Endodermal cell (in vitro differentiated cells): ENCODE results near the gene SCN3B. TPM values are rescaled to one million over a fixed set of nuclear protein-coding genes. Genes with fewer than 3 reads are reported as not detected.

Source experiments
- DNase-seq: peaks from one replicate; pipeline ENCODE4 v3.0.0-alpha.2; 2017
- H3K27ac ChIP-seq: 2 replicates; pipeline ENCODE4 v1.5.1; 2013; ENCODE audit warnings: mild to moderate bottlenecking, low read depth, low read length, moderate library complexity
- H3K27me3 ChIP-seq: 2 replicates; pipeline ENCODE4 v1.6.1; 2013; ENCODE audit warnings: mild to moderate bottlenecking, low read length, moderate library complexity; ENCODE audit not compliant: insufficient read depth, control insufficient read depth, poor library complexity, severe bottlenecking
- H3K36me3 ChIP-seq: 2 replicates; pipeline ENCODE4 v1.7.0; 2013; ENCODE audit warnings: mild to moderate bottlenecking, low read length, moderate library complexity; ENCODE audit not compliant: control insufficient read depth, insufficient read depth
- H3K4me1 ChIP-seq: one replicate; pipeline ENCODE4 v1.7.0; 2013; ENCODE audit warnings: low read length; ENCODE audit not compliant: control insufficient read depth, insufficient read depth
- H3K4me3 ChIP-seq: 2 replicates; pipeline ENCODE4 v1.5.1; 2013; ENCODE audit warnings: mild to moderate bottlenecking, low read length, moderate library complexity
- H3K9ac ChIP-seq: 2 replicates; pipeline ENCODE4 v1.6.1; 2013; ENCODE audit warnings: mild to moderate bottlenecking, low read length, moderate library complexity; ENCODE audit not compliant: poor library complexity, severe bottlenecking; ENCODE audit errors: extremely low read depth
- H3K9me3 ChIP-seq: 2 replicates; pipeline ENCODE4 v1.6.1; 2013; ENCODE audit warnings: mild to moderate bottlenecking, low read length, moderate library complexity; ENCODE audit not compliant: control insufficient read depth
- H3K27ac Mint-ChIP-seq: 2 replicates; pipeline ENCODE4 v1.8.0; 2020; ENCODE audit warnings: mixed read lengths
- H3K27me3 Mint-ChIP-seq: 2 replicates; pipeline ENCODE4 v1.8.0; 2021; ENCODE audit warnings: mild to moderate bottlenecking, mixed read lengths; ENCODE audit not compliant: insufficient read depth
- H3K36me3 Mint-ChIP-seq: 2 replicates; pipeline ENCODE4 v1.8.0; 2020; ENCODE audit warnings: low read depth, mixed read lengths
- H3K4me1 Mint-ChIP-seq: 2 replicates; pipeline ENCODE4 v1.8.0; 2020; ENCODE audit warnings: mixed read lengths
- H3K4me3 Mint-ChIP-seq: 2 replicates; pipeline ENCODE4 v1.8.0; 2020; ENCODE audit warnings: mild to moderate bottlenecking, moderate library complexity, mixed read lengths
- H3K9me3 Mint-ChIP-seq: 2 replicates; pipeline ENCODE4 v1.8.0; 2020; ENCODE audit warnings: mild to moderate bottlenecking, mixed read lengths
- WGBS, 2 experiments: methylation state at CpG; one replicate each; pipeline versions ENCODE4 v1.1.5 to v1.1.7; 2013; ENCODE audit warnings: missing lambda C conversion rate in 2 of 2, mixed read lengths in 1 of 2; ENCODE audit not compliant: insufficient coverage in 1 of 2, insufficient read length in 1 of 2; 5-methylcytosine and 5-hydroxymethylcytosine counted together
- total RNA-seq, 2 donors: library from RNA; stranded (reverse); fragmentation: NEBNext Ultra II Directional in 1 of 2; extraction: Animal tissue kit (Norgen Biotek cat#: 25700) in 1 of 2; gene quantifications; 2 replicates in 1 of 2; 3 replicates in 1 of 2; pipeline ENCODE4 v1.2.1, GENCODE V29; 2021
- TF ChIP-seq, protein P1 (sequence below): fragments of 200-600 bp; sonication (generic); conservative IDR thresholded peaks from 2 replicates; pipeline ENCODE4 v1.5.0; 2021; ENCODE audit warnings: antibody characterized with exemption, mild to moderate bottlenecking

The SCN3B gene
- total RNA-seq, 2 donors from 2014 or later = 0.51 to 0.90 TPM

- H3K4me3 Mint-ChIP-seq = no peak overlapping the region
- H3K36me3 Mint-ChIP-seq = peaks cover 13% of the 10 kb centered on the region
- no peaks in the 10 kb centered on the region for H3K27me3 ChIP-seq
- H3K4me1 Mint-ChIP-seq = no peaks in the 10 kb centered on the region
- TF ChIP-seq, protein P1, sequence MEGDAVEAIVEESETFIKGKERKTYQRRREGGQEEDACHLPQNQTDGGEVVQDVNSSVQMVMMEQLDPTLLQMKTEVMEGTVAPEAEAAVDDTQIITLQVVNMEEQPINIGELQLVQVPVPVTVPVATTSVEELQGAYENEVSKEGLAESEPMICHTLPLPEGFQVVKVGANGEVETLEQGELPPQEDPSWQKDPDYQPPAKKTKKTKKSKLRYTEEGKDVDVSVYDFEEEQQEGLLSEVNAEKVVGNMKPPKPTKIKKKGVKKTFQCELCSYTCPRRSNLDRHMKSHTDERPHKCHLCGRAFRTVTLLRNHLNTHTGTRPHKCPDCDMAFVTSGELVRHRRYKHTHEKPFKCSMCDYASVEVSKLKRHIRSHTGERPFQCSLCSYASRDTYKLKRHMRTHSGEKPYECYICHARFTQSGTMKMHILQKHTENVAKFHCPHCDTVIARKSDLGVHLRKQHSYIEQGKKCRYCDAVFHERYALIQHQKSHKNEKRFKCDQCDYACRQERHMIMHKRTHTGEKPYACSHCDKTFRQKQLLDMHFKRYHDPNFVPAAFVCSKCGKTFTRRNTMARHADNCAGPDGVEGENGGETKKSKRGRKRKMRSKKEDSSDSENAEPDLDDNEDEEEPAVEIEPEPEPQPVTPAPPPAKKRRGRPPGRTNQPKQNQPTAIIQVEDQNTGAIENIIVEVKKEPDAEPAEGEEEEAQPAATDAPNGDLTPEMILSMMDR = no peak
- H3K27ac Mint-ChIP-seq = no peak overlapping the region
- DNase-seq = no peak
- H3K4me3 ChIP-seq = no peak overlapping the region
- no peaks in the 10 kb centered on the region for H3K4me1 ChIP-seq
- H3K27me3 Mint-ChIP-seq = no peaks in the 10 kb centered on the region
- 100% methylated on average over 2 of the region's 2 CpGs for WGBS, 2 experiments
- H3K9ac ChIP-seq = no peak overlapping the region
- H3K27ac ChIP-seq = no peak overlapping the region
- H3K9me3 ChIP-seq = no peaks in the 10 kb centered on the region
- no peaks in the 10 kb centered on the region for H3K9me3 Mint-ChIP-seq
- H3K36me3 ChIP-seq = peaks cover 72% of the 10 kb centered on the region
These were observed 29.4 kb downstream of the SCN3B start for GRCh38 chr11:123624974-123625373.

GRCh38 chr11:123622576-123622975 is 31.8 kb downstream of the SCN3B start:
- Mint-ChIP-seq H3K36me3 (peaks cover 35% of the 10 kb centered on the region), H3K9me3 (no peaks in the 10 kb centered on the region), H3K27ac (no peak overlapping the region), H3K27me3 (no peaks in the 10 kb centered on the region), H3K4me3 (no peak overlapping the region), H3K4me1 (no peaks in the 10 kb centered on the region)
- H3K27ac ChIP-seq = no peak overlapping the region
- H3K9ac ChIP-seq = no peak overlapping the region
- H3K27me3 ChIP-seq = no peaks in the 10 kb centered on the region
- H3K4me1 ChIP-seq = no peaks in the 10 kb centered on the region
- DNase-seq = no peak
- H3K9me3 ChIP-seq = no peaks in the 10 kb centered on the region
- 98% methylated on average over 7 of the region's 9 CpGs; no CpG with 5 or more reads in 1 of the 2 experiments for WGBS, 2 experiments
- no peak overlapping the region for H3K4me3 ChIP-seq
- H3K36me3 ChIP-seq = peaks cover 91% of the 10 kb centered on the region
- TF ChIP-seq, protein P1 = no peak

- Histone ChIP-seq H3K9ac (no peak overlapping the region), H3K27ac (no peak overlapping the region), H3K4me1 (no peaks in the 10 kb centered on the region), H3K36me3 (peaks cover 94% of the 10 kb centered on the region), H3K9me3 (no peaks in the 10 kb centered on the region), H3K4me3 (no peak overlapping the region), H3K27me3 (no peaks in the 10 kb centered on the region)
- Mint-ChIP-seq H3K27ac (no peak overlapping the region), H3K4me1 (peaks cover 3% of the 10 kb centered on the region), H3K27me3 (no peaks in the 10 kb centered on the region), H3K4me3 (no peak overlapping the region), H3K36me3 (peaks cover 63% of the 10 kb centered on the region), H3K9me3 (no peaks in the 10 kb centered on the region)
- 94 to 96% methylated on average over 9 to 11 of the region's 11 CpGs for WGBS, 2 experiments
- no peak for DNase-seq
- TF ChIP-seq, protein P1 = no peak
These were observed 37.8 kb downstream of the SCN3B start for GRCh38 chr11:123616505-123617198.
